Activated CD8-positive, alpha-beta T cell treated with anti-CD3 and anti-CD28 coated beads, Interleukin-2, amount 10 ng/mL, durations not matched to agents 7 days and 5 days (primary cell): ENCODE measurements around the gene SPOCD1. TPM values are rescaled to one million over a fixed set of nuclear protein-coding genes. Genes with fewer than 3 reads are reported as not detected.

Source experiments
- ATAC-seq: fragments of 150-1000 bp; cut with Tn5 transposase; one replicate; pipeline ENCODE4 v1.10.0; 2021; ENCODE audit warnings: moderate library complexity
- CTCF ChIA-PET: fragments of 350-600 bp; sonication (Branson Sonifier 250); formaldehyde crosslinking; loops from one replicate; lab custom pipeline; 2021; ENCODE audit warnings: antibody characterized with exemption; lab: Charles Lee
- POLR2A ChIA-PET: fragments of 350-600 bp; sonication (Branson Sonifier 250); formaldehyde crosslinking; loops from one replicate; lab custom pipeline; 2021; ENCODE audit warnings: antibody characterized with exemption; lab: Charles Lee
- DNase-seq: peaks from one replicate; pipeline ENCODE4 v3.0.0-alpha.2; 2020
- H3K27ac Mint-ChIP-seq: one replicate; pipeline ENCODE4 v1.8.0; 2021; ENCODE audit warnings: mild to moderate bottlenecking, mixed read lengths
- H3K27me3 Mint-ChIP-seq: one replicate; pipeline ENCODE4 v1.8.0; 2021; ENCODE audit warnings: low read depth, mixed read lengths
- H3K36me3 Mint-ChIP-seq: one replicate; pipeline ENCODE4 v1.8.0; 2021; ENCODE audit warnings: low read depth, mixed read lengths
- H3K4me1 Mint-ChIP-seq: one replicate; pipeline ENCODE4 v1.8.0; 2021; ENCODE audit warnings: low read depth, mixed read lengths
- H3K4me3 Mint-ChIP-seq: one replicate; pipeline ENCODE4 v1.8.0; 2021; ENCODE audit warnings: mild to moderate bottlenecking, mixed read lengths
- H3K9me3 Mint-ChIP-seq: one replicate; pipeline ENCODE4 v1.8.0; 2022; ENCODE audit warnings: mixed read lengths; ENCODE audit not compliant: insufficient read depth
- total RNA-seq, 2 experiments: library from RNA; stranded (reverse); gene quantifications; one replicate each; pipeline ENCODE4 v1.2.3, GENCODE V29; 2021

The SPOCD1 gene
- total RNA-seq, 2 experiments from 2014 or later: not detected

DNA sequence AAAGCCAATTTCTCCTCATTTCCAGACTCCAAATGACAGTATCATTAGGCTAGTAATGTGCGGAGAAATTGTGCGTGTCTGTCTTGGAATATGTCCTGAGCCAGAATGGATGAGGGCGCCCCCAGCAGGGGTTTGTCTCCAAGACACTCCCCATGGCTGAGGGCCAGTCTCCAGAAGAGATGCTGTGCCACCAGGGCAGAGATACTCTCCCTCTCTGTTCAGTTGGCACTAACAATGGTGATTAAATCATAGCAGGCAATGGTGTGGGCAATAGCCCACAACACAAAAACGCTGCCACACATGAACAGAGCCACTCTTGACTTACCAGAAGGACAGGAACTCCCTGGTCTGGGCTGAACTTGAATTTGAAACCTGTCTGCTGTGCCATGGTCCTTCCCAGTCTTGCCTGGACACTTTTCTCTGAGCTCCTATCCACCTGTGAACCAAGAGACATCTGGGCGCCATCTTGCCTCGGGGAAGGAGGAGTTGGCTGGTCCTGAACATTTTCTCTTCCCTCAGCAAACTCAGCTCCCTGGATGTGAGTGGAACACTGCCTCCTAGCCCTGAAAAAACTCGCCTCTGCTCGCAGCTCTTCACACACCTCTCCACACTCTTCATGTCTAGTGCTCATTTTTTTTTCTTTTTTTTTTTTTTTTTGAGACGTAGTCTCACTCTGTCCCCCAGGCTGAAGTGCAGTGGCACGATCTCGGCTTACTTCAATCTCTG, 36.9 kb downstream of the SPOCD1 start:
- no peak overlapping the region for H3K4me3 Mint-ChIP-seq
- ATAC-seq (no peak), DNase-seq (no peak)
- H3K27me3 Mint-ChIP-seq: peaks cover 26% of the 10 kb centered on the region
- H3K27ac Mint-ChIP-seq: no peak overlapping the region
- POLR2A ChIA-PET: no interaction called here
- CTCF ChIA-PET: interaction anchor here (1.7 to 3.3 kb wide), 2 partner anchors 10 to 33 kb away, joined by 5 to 10 read pairs; no protein-coding TSS in a partner anchor
- H3K36me3 Mint-ChIP-seq: no peaks in the 10 kb centered on the region
- no peaks in the 10 kb centered on the region for H3K4me1 Mint-ChIP-seq
- H3K9me3 Mint-ChIP-seq: no peaks in the 10 kb centered on the region

DNA sequence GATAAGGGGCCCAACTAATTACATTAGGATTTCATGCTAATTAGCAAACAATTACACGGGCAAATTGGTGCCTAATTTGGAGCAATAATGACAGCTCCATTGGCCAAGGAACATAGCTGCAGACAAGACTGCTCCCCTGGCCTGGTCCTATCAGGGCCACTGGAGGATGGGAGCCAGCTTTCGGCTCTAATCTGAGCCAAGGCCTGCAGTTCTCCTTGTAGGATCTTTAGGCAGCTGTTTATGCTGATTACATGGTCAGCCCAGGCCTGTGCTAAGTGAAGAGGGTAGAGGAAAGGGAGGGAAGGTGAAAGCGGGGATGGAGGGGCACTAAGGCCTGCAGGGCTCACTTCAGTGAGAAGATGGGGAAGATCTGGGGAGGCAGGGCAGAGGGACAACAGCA, 39.3 kb downstream of the SPOCD1 start:
- Mint-ChIP-seq H3K9me3 (no peaks in the 10 kb centered on the region), H3K4me3 (no peak overlapping the region), H3K27me3 (peaks cover 47% of the 10 kb centered on the region), H3K4me1 (peaks cover 16% of the 10 kb centered on the region), H3K36me3 (no peaks in the 10 kb centered on the region), H3K27ac (no peak overlapping the region)
- DNase-seq: no peak
- ChIA-PET POLR2A (no interaction called here), CTCF (interaction anchor here (0.7 to 1.2 kb wide), 2 partner anchors 11 to 16 kb away, joined by 3 to 5 read pairs; no protein-coding TSS in a partner anchor)
- ATAC-seq: no peak

DNA sequence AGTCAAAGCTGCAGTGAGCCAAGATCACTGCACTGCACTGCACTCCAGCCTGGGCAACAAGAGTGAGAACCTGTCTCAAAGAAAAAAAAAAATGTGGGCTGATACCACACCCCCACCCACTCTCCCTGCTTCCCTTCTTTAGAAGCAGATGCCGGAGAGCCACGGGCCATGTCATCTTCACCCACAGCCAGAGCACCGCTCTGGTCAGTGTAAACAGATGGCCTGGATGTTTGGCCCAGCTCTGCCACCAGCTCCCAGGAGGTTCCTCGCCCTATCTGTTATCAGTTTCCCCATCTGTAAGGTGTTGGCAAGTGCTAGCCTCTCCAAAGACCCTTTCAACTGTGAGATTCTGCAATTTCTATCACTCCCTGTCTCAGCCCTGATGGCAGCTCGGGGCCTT, 39.8 kb downstream of the SPOCD1 start:
- ATAC-seq (no peak), DNase-seq (no peak)
- H3K27ac Mint-ChIP-seq: no peak overlapping the region
- CTCF ChIA-PET: interaction anchor here (1.3 kb wide), 1 partner anchor 10 kb away, joined by 3 read pairs; no protein-coding TSS in a partner anchor
- peaks cover 51% of the 10 kb centered on the region for H3K27me3 Mint-ChIP-seq
- POLR2A ChIA-PET: no interaction called here
- H3K4me1 Mint-ChIP-seq: peaks cover 18% of the 10 kb centered on the region
- H3K4me3 Mint-ChIP-seq: no peak overlapping the region
- H3K9me3 Mint-ChIP-seq: no peaks in the 10 kb centered on the region
- H3K36me3 Mint-ChIP-seq: no peaks in the 10 kb centered on the region

DNA sequence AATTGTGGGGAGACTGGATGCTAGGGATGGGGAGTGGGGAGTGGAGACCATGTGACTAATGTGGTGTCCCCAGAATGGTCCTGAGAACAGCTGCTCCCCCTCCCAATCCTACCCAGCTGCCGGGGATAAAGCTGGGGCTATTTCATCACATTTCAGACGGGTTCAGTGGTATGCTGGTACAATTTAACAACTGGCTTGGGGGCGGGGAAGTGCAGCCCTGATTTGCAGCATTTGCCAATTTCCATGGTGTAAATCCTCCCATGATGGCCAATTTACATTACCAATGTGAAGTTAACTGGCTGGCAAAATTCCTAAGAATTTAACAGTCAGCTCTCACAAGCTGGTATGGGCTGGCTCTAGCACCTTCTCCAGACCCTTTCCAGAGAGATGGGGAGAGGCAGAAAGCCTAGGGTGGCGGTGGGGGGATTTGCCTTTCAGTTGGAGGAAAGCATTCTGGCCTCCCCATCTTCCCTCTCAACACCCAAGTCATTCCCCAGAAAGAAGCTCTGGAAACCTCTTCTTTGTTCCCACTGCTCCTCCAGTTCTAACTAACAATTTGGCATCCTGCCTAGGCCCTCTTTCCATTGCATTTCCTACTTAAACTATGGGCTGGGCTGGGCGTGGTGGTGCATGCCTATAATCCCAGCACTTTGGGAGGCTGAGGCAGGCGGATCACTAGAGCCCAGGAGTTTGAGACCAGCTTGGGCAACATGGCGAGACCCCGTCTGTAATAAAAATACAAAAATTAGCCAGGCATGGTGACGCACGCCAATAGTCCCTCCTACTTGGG, 40.4 kb downstream of the SPOCD1 start:
- ATAC-seq: no peak
- no peaks in the 10 kb centered on the region for H3K9me3 Mint-ChIP-seq
- ChIA-PET POLR2A (no interaction called here), CTCF (interaction anchor here (1.3 kb wide), 1 partner anchor 10 kb away, joined by 3 read pairs; no protein-coding TSS in a partner anchor)
- H3K36me3 Mint-ChIP-seq: no peaks in the 10 kb centered on the region
- no peak overlapping the region for H3K4me3 Mint-ChIP-seq
- no peak overlapping the region for H3K27ac Mint-ChIP-seq
- H3K27me3 Mint-ChIP-seq: peaks cover 55% of the 10 kb centered on the region
- peaks cover 21% of the 10 kb centered on the region for H3K4me1 Mint-ChIP-seq
- DNase-seq: no peak

DNA sequence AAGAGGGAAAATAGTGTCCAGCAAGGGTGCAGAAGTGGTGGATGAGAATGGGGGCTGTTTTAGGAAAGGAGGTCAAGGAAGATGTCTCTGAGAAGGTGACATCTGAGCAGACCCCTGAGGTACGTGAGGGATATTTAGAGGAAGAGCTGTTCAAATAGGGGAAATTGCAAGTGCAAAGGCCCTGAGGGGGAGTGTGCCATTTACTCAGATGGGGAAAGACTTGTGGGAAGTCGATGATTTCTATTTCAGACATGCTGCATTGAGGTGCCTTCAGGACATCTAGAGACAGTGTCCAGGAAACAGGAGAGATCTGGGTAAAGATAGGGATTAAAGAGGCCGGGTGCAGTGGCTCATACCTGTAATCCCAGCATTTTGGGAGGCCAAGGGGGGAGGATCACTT, 41.3 kb downstream of the SPOCD1 start:
- H3K36me3 Mint-ChIP-seq: no peaks in the 10 kb centered on the region
- no peak overlapping the region for H3K27ac Mint-ChIP-seq
- peaks cover 21% of the 10 kb centered on the region for H3K4me1 Mint-ChIP-seq
- CTCF ChIA-PET: interaction anchor here (1.3 kb wide), 1 partner anchor 9 kb away, joined by 3 read pairs; no protein-coding TSS in a partner anchor
- ATAC-seq (no peak), DNase-seq (no peak)
- peaks cover 55% of the 10 kb centered on the region for H3K27me3 Mint-ChIP-seq
- no peaks in the 10 kb centered on the region for H3K9me3 Mint-ChIP-seq
- H3K4me3 Mint-ChIP-seq: no peak overlapping the region
- POLR2A ChIA-PET: no interaction called here

DNA sequence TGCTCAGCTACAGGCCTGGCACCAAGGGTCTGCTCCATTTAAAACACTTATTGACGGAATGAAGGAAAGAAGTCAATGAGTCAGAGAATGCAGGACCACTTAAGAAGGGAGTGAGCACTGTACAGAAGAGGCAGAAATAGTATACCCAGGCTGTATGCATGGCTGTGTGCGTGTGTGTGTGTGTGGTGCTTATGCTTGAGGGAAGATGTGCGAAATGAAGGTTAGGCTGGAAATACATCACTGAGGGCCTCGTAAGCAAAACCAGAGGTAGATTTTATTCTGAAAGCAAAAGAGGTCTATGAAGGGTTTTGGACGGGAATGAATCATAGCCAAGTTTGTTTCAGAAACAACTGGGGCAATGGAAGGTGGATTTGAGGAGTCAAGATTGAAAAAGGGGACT, 42.0 kb downstream of the SPOCD1 start:
- no peaks in the 10 kb centered on the region for H3K36me3 Mint-ChIP-seq
- DNase-seq (no peak), ATAC-seq (no peak)
- H3K27me3 Mint-ChIP-seq: peaks cover 57% of the 10 kb centered on the region
- H3K4me1 Mint-ChIP-seq: peaks cover 22% of the 10 kb centered on the region
- ChIA-PET CTCF (interaction anchor here (1.3 kb wide), 1 partner anchor 28 kb away, joined by 3 read pairs; no protein-coding TSS in a partner anchor), POLR2A (no interaction called here)
- H3K4me3 Mint-ChIP-seq: no peak overlapping the region
- H3K27ac Mint-ChIP-seq: no peak overlapping the region
- no peaks in the 10 kb centered on the region for H3K9me3 Mint-ChIP-seq

DNA sequence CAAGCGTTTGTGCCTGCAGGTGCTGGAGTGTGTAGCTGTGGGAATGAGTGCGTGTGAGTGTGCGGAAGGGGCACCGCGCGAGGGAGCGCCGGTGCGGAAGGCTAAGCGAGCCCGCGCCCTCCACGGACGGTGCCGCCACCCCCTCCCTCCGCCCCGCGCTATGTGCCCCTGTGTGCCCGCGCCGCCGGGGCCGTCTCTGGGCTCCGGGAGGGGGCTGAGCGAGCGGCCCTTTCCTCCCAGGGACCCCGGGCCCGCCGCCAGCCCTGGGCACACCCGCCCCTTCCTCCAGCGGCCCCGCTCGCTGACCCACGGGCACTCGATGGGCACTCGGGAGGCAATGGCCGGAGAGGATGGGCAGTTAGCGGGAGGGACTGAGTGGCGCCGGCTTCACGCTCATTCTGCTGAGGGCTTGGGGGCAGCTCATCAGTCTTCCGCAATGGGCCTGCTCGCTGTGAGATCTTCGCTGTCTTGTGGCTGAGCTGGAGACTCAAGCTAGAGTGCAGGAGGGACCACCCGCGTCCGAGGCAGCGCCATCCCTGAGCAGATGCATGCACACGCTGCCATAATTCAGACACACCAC, 43.1 kb downstream of the SPOCD1 start:
- peaks cover 60% of the 10 kb centered on the region for H3K27me3 Mint-ChIP-seq
- POLR2A ChIA-PET: no interaction called here
- no peaks in the 10 kb centered on the region for H3K9me3 Mint-ChIP-seq
- ATAC-seq (peak; percentile 50), DNase-seq (no peak)
- CTCF ChIA-PET: interaction anchor here (1.0 to 1.3 kb wide), 2 partner anchors 16 to 27 kb away, joined by 3 read pairs; no protein-coding TSS in a partner anchor
- peaks cover 23% of the 10 kb centered on the region for H3K4me1 Mint-ChIP-seq
- H3K4me3 Mint-ChIP-seq: peak overlapping the region; percentile 42
- no peak overlapping the region for H3K27ac Mint-ChIP-seq
- H3K36me3 Mint-ChIP-seq: no peaks in the 10 kb centered on the region

DNA sequence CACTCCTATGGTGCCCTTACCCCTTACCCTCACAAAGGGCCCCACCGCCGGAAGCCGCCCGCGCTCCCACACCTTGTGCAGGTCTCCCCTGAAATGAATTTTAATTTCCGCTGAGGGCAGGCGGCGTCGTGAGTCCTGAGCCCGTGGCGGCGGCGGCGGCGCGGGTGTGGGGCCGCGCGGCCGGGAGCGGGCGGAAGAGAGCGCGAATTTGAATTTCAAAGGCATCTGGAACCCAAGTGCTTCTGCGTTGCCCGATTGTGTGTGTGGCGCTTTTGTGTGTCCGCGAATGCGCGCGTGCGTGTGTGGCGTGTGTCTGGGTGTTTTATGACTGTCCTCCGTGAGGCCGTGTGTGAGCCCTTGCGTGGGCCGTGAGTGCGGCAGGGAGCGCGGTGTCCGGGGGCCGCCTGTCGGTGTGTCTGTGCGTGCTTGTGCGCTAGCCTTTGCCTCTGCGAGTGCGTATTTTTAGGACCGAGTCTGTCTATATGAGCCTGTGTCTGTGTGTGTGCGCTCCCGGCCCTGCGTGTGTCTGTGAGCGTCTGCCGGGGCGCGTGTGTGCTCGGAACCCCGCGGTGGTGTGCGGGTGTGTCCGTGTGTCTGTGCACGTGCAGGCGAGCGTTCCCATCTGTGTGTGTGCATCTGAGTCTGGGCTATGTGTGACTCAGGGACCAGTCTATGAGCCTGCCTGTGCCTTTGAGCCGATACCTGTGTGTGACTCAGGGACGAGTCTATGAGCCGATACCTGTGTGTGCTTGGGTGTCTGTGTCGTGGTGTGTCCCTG, 43.7 kb downstream of the SPOCD1 start:
- peak overlapping the region; percentile 42 for H3K4me3 Mint-ChIP-seq
- no peaks in the 10 kb centered on the region for H3K9me3 Mint-ChIP-seq
- ATAC-seq: peak; percentile 49
- peak; percentile 45 for DNase-seq
- peak overlapping the region; percentile 26 for H3K27ac Mint-ChIP-seq
- POLR2A ChIA-PET: no interaction called here
- no peaks in the 10 kb centered on the region for H3K36me3 Mint-ChIP-seq
- H3K4me1 Mint-ChIP-seq: peaks cover 23% of the 10 kb centered on the region
- CTCF ChIA-PET: interaction anchor here (1.0 to 1.3 kb wide), 2 partner anchors 17 to 26 kb away, joined by 3 read pairs; no protein-coding TSS in a partner anchor
- peaks cover 60% of the 10 kb centered on the region for H3K27me3 Mint-ChIP-seq

DNA sequence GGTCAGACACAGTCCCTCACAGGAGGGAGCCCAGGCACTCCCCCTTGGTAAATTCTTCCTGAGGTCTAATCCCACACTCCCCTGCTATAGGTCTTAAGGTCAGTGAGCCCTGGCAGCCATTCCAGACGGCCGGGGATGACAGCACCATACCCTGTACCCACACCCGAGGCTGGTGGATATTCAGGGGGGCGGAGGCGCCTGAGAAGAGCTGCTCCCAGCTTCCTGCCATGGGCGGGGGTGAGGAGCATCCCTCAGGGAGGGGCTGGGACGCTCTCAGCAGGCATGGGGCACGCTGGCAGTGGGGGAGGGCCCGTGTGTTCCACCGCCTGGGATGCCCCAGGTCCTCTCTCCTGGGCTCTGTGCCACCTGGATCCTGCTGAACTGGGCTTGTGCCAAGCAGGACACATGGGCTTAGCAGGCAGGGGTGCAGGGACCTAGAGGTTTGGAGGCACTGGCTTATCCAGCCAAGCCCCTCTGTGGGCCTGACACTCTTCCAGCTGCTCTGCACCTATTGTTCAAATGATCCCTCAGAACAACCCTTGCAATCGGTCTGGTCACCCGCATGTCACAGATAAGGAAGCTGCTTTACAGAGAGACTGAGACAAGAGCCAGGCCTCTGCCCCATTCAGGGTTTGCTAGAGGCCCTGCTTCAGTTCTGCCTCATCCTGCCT, 46.0 kb downstream of the SPOCD1 start:
- no peaks in the 10 kb centered on the region for H3K36me3 Mint-ChIP-seq
- no peaks in the 10 kb centered on the region for H3K9me3 Mint-ChIP-seq
- peaks cover 62% of the 10 kb centered on the region for H3K27me3 Mint-ChIP-seq
- no peak overlapping the region for H3K27ac Mint-ChIP-seq
- DNase-seq: no peak
- ChIA-PET CTCF (interaction anchor here (1.5 kb wide), 1 partner anchor 19 kb away, joined by 4 read pairs; no protein-coding TSS in a partner anchor), POLR2A (no interaction called here)
- H3K4me3 Mint-ChIP-seq: no peak overlapping the region
- peaks cover 23% of the 10 kb centered on the region for H3K4me1 Mint-ChIP-seq
- ATAC-seq: no peak

DNA sequence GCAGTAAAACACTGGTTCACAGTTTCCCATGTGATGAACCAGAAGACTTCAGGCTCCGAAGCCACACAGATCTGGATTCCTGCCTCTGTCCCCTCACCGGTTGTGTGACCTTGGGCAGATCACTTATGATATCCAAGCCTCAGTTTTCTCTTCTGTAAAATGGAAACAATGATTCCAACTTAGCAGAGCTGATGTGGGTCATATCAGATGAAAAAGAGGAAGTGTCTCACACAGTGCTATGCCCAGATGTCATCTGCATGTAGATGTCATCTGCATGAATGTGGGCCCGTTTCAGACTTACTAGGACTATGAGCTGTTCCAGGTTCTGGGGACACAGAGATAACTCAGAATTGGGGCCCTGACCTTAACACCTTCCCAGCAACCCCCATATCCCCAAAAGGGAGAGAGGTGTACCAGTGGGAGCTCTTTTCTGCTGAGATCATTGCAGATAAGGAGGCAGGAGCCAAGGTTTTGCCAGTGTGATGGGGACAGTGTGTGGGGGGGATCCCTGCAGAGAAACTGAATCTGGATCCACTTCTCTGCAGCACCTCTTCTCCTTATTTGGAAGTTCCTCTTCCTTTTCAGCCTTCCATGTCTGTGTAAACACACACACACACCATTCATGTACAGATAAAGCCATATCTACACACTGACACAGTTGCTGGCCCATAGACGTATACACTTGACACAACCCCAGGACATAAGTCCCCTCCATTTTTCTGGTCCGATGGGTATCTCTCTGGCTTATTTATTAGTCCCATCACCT, 46.7 kb downstream of the SPOCD1 start:
- POLR2A ChIA-PET: no interaction called here
- Mint-ChIP-seq H3K9me3 (no peaks in the 10 kb centered on the region), H3K36me3 (no peaks in the 10 kb centered on the region), H3K27ac (no peak overlapping the region), H3K27me3 (peaks cover 60% of the 10 kb centered on the region), H3K4me1 (peaks cover 27% of the 10 kb centered on the region), H3K4me3 (no peak overlapping the region)
- ATAC-seq (no peak), DNase-seq (no peak)
- CTCF ChIA-PET: interaction anchor here (1.5 kb wide), 1 partner anchor 20 kb away, joined by 4 read pairs; no protein-coding TSS in a partner anchor
